ENCODE data around the gene ETV6.

The ETV6 gene

DNA sequence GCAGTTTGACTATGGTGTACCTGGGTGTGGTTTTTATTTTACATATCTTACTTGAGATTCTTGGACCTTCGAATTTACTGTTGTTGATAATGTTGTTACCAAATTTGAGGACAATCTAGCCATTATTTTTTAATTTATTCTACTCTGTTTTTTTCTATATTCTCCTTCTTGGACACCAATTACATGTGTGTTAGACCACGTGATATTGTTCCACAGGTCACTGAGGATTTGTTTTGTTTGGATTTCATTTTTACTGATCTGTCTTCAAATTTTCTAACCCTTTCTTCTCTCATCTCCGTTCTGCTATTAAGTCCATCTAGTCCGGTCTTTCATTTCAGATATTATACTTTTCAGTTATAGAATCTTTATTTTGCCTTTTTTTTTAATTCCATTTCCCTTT lies 216.3 kb downstream of the ETV6 start:
- Histone ChIP-seq H3K9ac (ENCODE audit: low read length) (no peak overlapping the region), H3K27me3 (ENCODE audit: control insufficient read depth, insufficient read depth, low read length) (no peaks in the 10 kb centered on the region), H3K4me3 (ENCODE audit: low read length) (no peak overlapping the region), H3K36me3 (ENCODE audit: control insufficient read depth, low read depth, low read length) (peaks cover 5% of the 10 kb centered on the region), H3K27ac (ENCODE audit: low read length) (no peak overlapping the region), H3K4me1 (ENCODE audit: control insufficient read depth, low read depth, low read length) (peaks cover 6% of the 10 kb centered on the region), H3K9me3 (ENCODE audit: control insufficient read depth, low read depth, low read length) (no peaks in the 10 kb centered on the region)

DNA sequence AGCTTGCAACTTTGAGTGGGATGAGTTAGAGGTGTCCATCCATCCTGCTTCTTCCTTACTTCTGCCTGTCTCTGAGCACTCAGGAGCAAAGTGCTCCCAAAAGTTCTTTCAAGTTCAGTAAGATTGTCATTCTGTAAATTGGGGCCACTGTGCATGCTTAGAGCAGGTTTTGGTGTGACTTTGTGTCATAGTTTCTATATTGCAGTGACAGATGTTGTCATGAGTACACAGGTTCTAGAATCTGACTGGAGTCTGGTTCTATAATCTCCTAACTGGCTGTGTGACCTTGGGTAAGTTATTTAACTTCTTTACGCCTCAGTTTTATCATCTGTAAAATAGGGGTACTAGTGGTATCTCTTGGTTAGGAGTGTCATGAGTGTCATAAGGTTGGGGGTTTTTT lies 218.6 kb downstream of the ETV6 start:
- Histone ChIP-seq H3K9me3 (ENCODE audit: control insufficient read depth, low read depth, low read length) (no peaks in the 10 kb centered on the region), H3K4me1 (ENCODE audit: control insufficient read depth, low read depth, low read length) (no peaks in the 10 kb centered on the region), H3K27me3 (ENCODE audit: control insufficient read depth, insufficient read depth, low read length) (no peaks in the 10 kb centered on the region), H3K36me3 (ENCODE audit: control insufficient read depth, low read depth, low read length) (peaks cover 5% of the 10 kb centered on the region), H3K9ac (ENCODE audit: low read length) (no peak overlapping the region), H3K27ac (ENCODE audit: low read length) (no peak overlapping the region), H3K4me3 (ENCODE audit: low read length) (no peak overlapping the region)

DNA sequence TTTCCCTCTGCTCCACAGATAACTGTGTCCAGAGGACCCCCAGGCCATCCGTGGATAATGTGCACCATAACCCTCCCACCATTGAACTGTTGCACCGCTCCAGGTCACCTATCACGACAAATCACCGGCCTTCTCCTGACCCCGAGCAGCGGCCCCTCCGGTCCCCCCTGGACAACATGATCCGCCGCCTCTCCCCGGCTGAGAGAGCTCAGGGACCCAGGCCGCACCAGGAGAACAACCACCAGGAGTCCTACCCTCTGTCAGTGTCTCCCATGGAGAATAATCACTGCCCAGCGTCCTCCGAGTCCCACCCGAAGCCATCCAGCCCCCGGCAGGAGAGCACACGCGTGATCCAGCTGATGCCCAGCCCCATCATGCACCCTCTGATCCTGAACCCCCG lies 219.9 kb downstream of the ETV6 start:
- H3K27ac ChIP-seq (ENCODE audit: low read length), result no peak overlapping the region
- peaks cover 5% of the 10 kb centered on the region for H3K36me3 ChIP-seq (ENCODE audit: control insufficient read depth, low read depth, low read length)
- no peak overlapping the region for H3K9ac ChIP-seq (ENCODE audit: low read length)
- no peak overlapping the region for H3K4me3 ChIP-seq (ENCODE audit: low read length)
- H3K4me1 ChIP-seq (ENCODE audit: control insufficient read depth, low read depth, low read length), result no peaks in the 10 kb centered on the region
- H3K27me3 ChIP-seq (ENCODE audit: control insufficient read depth, insufficient read depth, low read length), result no peaks in the 10 kb centered on the region
- no peaks in the 10 kb centered on the region for H3K9me3 ChIP-seq (ENCODE audit: control insufficient read depth, low read depth, low read length)

DNA sequence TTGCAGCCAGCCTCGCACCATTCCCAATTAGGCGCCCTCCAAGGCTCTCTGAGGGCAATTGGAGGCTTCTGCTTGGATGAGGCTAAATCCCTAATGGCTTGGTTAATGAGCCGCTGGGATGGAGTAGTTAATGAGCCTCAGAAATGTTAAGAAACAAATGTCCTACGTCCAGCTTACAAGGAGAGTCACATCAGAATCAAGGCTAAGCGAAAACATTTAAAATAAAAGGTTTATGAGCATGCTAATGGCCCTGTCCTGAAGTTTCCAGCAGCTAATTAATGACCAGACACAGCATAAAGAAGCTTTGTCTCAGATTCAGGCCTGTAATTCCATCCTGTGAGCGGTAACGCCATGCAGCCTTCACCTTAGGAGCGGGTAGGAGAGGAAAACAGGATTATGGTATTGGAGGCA lies 220.6 kb downstream of the ETV6 start:
- Histone ChIP-seq H3K9me3 (ENCODE audit: control insufficient read depth, low read depth, low read length) (no peaks in the 10 kb centered on the region), H3K27me3 (ENCODE audit: control insufficient read depth, insufficient read depth, low read length) (no peaks in the 10 kb centered on the region), H3K9ac (ENCODE audit: low read length) (no peak overlapping the region), H3K27ac (ENCODE audit: low read length) (no peak overlapping the region), H3K4me3 (ENCODE audit: low read length) (no peak overlapping the region), H3K4me1 (ENCODE audit: control insufficient read depth, low read depth, low read length) (no peaks in the 10 kb centered on the region), H3K36me3 (ENCODE audit: control insufficient read depth, low read depth, low read length) (peaks cover 5% of the 10 kb centered on the region)

DNA sequence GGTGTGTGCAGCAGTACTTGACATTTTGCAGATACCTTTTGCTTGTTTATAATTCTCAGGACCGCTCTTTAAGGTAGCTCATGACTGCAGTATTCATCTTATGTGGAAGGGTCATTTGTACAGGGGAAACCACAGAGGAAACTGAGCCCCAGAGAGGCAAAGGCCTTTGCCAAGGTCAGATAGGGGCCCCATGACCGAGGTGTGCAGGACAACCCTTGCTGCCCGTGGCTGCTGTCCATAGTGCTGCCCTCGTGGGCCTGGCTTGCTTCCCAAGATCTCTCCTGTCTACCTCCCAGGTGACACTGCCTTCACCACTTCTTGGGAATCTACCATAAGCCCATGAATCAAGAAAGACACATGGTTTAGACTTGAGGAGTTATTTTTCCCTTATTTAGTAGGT lies 222.6 kb downstream of the ETV6 start:
- H3K27ac ChIP-seq (ENCODE audit: low read length), result no peak overlapping the region
- H3K9ac ChIP-seq (ENCODE audit: low read length), result no peak overlapping the region
- no peaks in the 10 kb centered on the region for H3K4me1 ChIP-seq (ENCODE audit: control insufficient read depth, low read depth, low read length)
- H3K9me3 ChIP-seq (ENCODE audit: control insufficient read depth, low read depth, low read length), result no peaks in the 10 kb centered on the region
- no peaks in the 10 kb centered on the region for H3K27me3 ChIP-seq (ENCODE audit: control insufficient read depth, insufficient read depth, low read length)
- peaks cover 5% of the 10 kb centered on the region for H3K36me3 ChIP-seq (ENCODE audit: control insufficient read depth, low read depth, low read length)
- no peak overlapping the region for H3K4me3 ChIP-seq (ENCODE audit: low read length)

DNA sequence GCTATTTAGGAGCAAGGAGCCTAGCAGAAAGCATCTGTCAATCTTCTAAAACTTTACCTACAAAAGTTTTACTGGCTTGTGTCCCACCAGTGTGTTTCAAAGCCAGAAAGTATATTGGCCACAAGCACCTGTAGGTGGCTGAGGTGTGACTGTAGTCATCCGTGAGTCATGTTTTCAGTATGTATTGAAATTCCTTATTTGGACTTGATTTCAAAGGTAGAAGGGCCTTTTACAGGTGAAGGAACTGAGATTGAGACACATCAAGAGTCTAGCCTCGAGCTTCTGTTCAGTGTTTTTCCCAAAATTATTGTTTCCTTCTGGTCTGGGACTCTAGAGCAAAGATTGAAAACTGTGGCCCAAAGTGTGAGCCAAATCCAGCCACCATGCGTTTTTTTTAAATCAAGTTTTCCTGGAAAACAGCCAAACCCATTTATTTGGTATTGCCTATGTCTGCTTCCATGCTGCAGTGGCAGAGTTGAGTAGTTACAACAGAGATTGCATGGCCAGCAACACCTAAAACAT lies 226.0 kb downstream of the ETV6 start:
- H3K27ac ChIP-seq (ENCODE audit: low read length), result no peak overlapping the region
- H3K36me3 ChIP-seq (ENCODE audit: control insufficient read depth, low read depth, low read length), result no peaks in the 10 kb centered on the region
- no peak overlapping the region for H3K9ac ChIP-seq (ENCODE audit: low read length)
- H3K4me3 ChIP-seq (ENCODE audit: low read length), result no peak overlapping the region
- no peaks in the 10 kb centered on the region for H3K9me3 ChIP-seq (ENCODE audit: control insufficient read depth, low read depth, low read length)
- H3K4me1 ChIP-seq (ENCODE audit: control insufficient read depth, low read depth, low read length), result peaks cover 13% of the 10 kb centered on the region
- no peaks in the 10 kb centered on the region for H3K27me3 ChIP-seq (ENCODE audit: control insufficient read depth, insufficient read depth, low read length)

DNA sequence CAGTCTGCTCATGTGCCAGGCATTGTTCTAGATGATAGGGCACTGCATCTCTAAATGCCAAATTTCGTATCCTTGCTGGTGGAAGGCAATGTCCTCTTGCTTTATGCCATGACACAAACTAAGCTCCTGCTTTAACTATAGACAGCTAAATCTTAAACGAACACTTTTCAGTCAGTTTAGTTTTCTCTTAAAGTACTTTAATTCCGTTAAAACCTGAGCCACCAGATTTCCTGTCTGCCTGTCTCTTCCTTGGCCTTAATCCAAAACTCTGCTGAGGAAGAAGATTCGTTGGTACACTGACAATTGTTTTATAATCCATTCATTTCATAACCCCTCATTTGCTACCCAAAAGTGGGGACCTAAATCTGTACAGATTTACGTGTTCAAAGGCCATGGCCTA lies 226.8 kb downstream of the ETV6 start:
- Histone ChIP-seq H3K27ac (ENCODE audit: low read length) (no peak overlapping the region), H3K27me3 (ENCODE audit: control insufficient read depth, insufficient read depth, low read length) (no peaks in the 10 kb centered on the region), H3K9ac (ENCODE audit: low read length) (no peak overlapping the region), H3K9me3 (ENCODE audit: control insufficient read depth, low read depth, low read length) (no peaks in the 10 kb centered on the region), H3K36me3 (ENCODE audit: control insufficient read depth, low read depth, low read length) (no peaks in the 10 kb centered on the region), H3K4me1 (ENCODE audit: control insufficient read depth, low read depth, low read length) (peaks cover 13% of the 10 kb centered on the region), H3K4me3 (ENCODE audit: low read length) (no peak overlapping the region)

DNA sequence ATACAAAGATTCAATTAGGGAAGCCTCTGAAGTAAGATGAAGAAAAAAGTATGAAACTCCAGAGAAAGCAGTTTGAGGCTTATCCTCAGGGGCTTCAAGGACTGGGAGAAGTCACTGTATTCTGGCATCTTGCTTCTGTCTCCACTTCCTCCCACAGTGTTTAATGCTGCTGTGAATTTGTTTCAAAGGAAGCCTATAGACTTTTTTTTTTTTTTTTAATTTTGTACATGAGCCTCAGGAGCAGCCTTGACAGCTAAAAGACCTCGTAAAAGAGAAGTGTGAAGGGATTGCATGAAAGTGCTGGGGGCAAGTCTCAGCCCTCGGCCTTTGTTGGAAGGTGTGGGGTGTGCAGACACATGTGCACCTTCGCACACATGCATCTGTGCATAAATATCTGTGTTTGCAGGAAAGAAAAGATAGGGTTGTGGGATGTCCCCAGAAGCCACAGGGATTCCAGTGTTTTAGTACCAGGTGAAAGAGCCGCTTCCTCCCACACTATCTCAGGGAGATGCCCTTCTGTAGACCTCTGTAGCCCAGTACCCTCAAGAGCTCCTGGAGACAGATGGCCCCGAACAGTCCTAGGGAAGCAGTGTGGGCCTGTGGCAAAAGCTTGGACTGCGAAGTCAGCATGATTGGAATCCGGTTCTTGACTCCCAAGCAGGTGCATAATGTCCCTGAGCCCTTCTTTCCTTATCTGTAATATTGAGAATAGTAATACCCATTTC lies 227.8 kb downstream of the ETV6 start:
- no peaks in the 10 kb centered on the region for H3K9me3 ChIP-seq (ENCODE audit: control insufficient read depth, low read depth, low read length)
- no peaks in the 10 kb centered on the region for H3K27me3 ChIP-seq (ENCODE audit: control insufficient read depth, insufficient read depth, low read length)
- H3K4me3 ChIP-seq (ENCODE audit: low read length), result no peak overlapping the region
- H3K27ac ChIP-seq (ENCODE audit: low read length), result no peak overlapping the region
- H3K9ac ChIP-seq (ENCODE audit: low read length), result no peak overlapping the region
- peaks cover 13% of the 10 kb centered on the region for H3K4me1 ChIP-seq (ENCODE audit: control insufficient read depth, low read depth, low read length)
- no peaks in the 10 kb centered on the region for H3K36me3 ChIP-seq (ENCODE audit: control insufficient read depth, low read depth, low read length)

DNA sequence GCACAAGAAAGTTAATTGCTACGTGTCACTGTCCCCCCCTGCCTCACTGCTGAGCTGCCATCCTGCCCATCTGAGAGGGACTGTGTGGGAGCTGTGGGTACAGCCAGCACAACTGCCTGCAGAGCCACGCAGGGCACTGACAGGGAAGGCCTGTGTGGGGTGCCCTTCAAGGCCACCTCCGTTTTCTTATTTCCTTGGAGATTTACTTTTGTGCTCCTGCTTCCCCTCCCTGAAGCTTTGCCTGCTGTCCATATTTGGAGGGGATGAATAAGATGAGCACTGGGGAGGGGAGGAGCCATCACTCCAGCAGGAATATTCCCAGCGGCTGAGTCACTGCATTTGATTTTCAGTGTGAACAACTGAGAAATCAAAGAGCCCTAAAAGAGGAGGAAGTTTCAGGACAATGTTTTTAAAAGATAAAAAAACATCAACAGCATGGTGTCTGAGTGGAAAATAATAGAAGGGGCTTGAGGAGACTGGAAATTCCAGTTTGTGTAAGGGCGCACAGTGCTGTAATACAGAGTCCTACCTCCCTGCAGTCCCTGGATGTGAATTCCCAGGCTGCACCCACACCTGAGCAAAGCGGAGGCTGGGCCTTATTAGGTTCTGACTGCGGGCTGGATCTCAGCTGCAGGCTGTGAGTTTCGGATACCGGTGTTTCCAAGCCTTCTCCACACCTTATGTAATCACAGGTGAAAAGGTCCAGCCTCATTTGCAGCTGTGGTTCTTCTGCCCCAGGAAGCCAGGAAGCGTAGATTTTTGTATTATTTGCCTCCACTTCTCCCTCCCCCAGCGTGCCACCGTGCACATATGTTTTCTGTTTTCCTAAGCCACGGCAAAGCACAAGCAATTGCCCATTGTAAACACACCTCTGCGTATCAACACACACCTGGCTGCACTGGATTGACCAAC lies 228.7 kb downstream of the ETV6 start:
- H3K9me3 ChIP-seq (ENCODE audit: control insufficient read depth, low read depth, low read length), result no peaks in the 10 kb centered on the region
- peaks cover 13% of the 10 kb centered on the region for H3K4me1 ChIP-seq (ENCODE audit: control insufficient read depth, low read depth, low read length)
- H3K27me3 ChIP-seq (ENCODE audit: control insufficient read depth, insufficient read depth, low read length), result no peaks in the 10 kb centered on the region
- H3K27ac ChIP-seq (ENCODE audit: low read length), result no peak overlapping the region
- H3K9ac ChIP-seq (ENCODE audit: low read length), result no peak overlapping the region
- H3K4me3 ChIP-seq (ENCODE audit: low read length), result no peak overlapping the region
- no peaks in the 10 kb centered on the region for H3K36me3 ChIP-seq (ENCODE audit: control insufficient read depth, low read depth, low read length)

DNA sequence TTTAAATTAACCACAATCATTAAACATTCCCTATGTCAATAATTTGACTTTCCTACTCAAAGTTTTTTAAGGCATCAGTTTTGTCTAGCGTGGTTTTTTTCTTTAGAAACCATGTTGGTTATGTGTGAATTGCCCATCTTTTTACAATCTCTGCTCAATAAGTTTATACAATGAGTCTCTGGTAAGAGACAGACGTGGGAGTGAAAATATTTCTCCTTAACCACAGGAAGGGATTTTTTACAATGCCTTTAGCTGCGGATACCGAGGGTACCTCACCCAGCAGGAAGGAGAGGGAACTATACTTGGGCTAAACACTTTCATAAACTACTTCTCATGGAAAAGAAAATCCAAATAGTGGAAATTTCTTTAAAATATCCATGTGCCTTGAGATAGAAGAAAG lies 229.8 kb downstream of the ETV6 start:
- Histone ChIP-seq H3K27me3 (ENCODE audit: control insufficient read depth, insufficient read depth, low read length) (no peaks in the 10 kb centered on the region), H3K36me3 (ENCODE audit: control insufficient read depth, low read depth, low read length) (no peaks in the 10 kb centered on the region), H3K4me1 (ENCODE audit: control insufficient read depth, low read depth, low read length) (peaks cover 13% of the 10 kb centered on the region), H3K9me3 (ENCODE audit: control insufficient read depth, low read depth, low read length) (no peaks in the 10 kb centered on the region), H3K27ac (ENCODE audit: low read length) (no peak overlapping the region), H3K4me3 (ENCODE audit: low read length) (no peak overlapping the region), H3K9ac (ENCODE audit: low read length) (no peak overlapping the region)

DNA sequence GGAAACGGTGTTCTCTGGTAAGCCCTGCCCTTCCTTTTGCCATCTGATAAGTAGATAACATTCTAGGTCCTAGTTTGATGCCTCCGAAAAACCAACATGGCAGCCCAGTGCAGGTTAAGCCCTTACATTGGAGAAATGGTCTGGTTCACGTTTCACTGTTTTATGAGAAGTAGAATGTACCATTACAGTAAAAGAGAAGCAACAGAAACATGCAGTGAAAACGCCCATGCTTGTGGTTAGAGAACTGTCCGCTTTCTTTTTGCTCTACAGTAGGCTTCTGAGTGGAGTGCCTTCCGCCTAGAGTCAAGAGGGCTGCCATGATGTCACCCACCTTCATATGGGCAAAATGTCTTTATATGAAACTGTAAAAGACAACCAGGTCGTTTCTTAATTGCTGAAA lies 230.9 kb downstream of the ETV6 start:
- peaks cover 13% of the 10 kb centered on the region for H3K4me1 ChIP-seq (ENCODE audit: control insufficient read depth, low read depth, low read length)
- no peak overlapping the region for H3K27ac ChIP-seq (ENCODE audit: low read length)
- no peak overlapping the region for H3K9ac ChIP-seq (ENCODE audit: low read length)
- no peaks in the 10 kb centered on the region for H3K27me3 ChIP-seq (ENCODE audit: control insufficient read depth, insufficient read depth, low read length)
- H3K4me3 ChIP-seq (ENCODE audit: low read length), result no peak overlapping the region
- H3K9me3 ChIP-seq (ENCODE audit: control insufficient read depth, low read depth, low read length), result no peaks in the 10 kb centered on the region
- H3K36me3 ChIP-seq (ENCODE audit: control insufficient read depth, low read depth, low read length), result no peaks in the 10 kb centered on the region
